Activated CD4-positive, alpha-beta T cell treated with anti-CD3 and anti-CD28 coated beads, Interleukin-2, amount 50 U/mL, for 48 hours (primary cell): ENCODE data around the gene EPHB6.

Source experiments
- DNase-seq, 2 experiments: peaks; one replicate each; pipeline ENCODE4 v3.0.0-alpha.2; 2020

Gene EPHB6

GRCh38 chr7:142898377-142899170 lies 43.7 kb downstream of the EPHB6 start:
- DNase-seq, result no peak

DNA sequence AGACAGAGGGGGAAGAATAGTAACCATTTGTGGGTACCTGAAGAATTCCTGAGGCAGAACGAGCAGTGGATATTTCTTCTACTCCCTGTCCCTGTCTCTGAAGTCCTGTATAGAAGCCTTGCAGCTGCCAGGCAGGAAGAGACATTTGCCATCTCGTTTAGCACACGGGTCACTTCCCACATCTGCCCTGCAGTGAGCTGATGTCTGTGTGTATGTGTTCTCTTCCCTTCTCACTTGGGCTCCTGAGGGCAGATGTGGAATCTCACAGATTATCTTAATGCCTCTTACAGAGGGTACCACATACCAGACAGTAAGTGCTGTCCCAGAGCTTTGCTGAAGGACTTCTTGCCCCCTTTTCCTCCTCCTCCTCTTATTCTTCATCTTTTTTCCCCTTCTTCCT lies 44.8 kb downstream of the EPHB6 start:
- DNase-seq, result no peak

DNA sequence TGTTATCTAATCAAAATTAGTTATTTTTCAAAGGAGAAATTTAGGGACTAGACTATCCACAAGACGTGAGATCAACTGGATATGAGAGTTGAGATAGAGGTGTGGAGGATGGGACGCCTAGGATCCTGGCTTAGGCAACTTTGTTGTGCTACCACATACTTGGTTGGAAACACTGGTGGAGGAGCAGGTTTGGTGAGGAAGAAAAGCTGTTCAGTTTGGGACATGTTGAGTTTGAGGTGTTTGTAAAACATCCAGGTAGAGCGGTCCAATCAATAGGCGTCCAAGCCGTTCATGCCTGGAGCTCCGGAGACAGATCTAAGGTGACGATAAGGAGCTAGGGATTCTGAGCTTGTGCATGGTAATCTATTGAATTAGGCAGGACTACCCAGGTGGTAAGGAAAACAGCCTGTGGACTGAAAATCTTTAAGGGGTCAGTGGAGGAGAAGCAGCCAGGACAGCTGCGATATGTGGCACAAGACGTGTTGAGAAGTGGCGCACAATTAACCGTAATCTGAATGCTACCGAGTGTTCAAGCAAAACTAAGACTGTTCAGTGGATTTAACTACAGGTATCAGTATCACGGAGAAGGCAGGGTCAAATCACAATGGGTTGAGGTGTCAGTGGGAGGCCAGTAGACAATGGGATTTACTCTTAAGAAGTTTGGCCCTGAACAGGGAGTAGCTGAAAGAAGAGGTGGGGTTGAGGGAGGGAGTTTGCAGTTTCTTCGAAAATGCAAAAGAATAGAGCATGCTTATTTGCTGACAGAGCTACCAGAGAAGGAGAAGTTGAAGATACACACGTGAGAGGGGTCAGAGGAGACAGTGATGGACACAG lies 46.8 kb downstream of the EPHB6 start:
- DNase-seq, result no peak

- DNase-seq, result no peak
Observed at GRCh38 chr7:142904128-142904527, 49.3 kb downstream of the EPHB6 start.

DNA sequence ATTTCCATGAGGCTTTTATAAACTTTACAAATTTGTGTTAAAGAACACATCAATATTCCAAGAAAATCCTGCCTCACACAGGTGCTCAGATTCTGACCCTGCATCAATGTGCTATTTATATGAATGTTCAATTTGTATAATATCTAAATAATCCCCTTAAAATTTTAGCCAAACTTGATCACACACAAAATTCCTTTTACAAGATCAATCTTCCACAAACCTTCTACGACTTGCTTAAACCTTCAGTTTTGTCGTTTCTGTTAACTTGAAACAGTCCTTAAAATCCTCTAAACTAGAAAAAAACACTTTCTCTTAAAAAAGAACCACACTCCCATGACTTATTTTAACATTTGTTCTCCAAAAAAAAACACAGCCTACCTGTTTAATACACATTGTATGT lies 50.9 kb downstream of the EPHB6 start:
- DNase-seq, result no peak

GRCh38 chr7:142906643-142907042 lies 51.8 kb downstream of the EPHB6 start:
- DNase-seq, result no peak

DNA sequence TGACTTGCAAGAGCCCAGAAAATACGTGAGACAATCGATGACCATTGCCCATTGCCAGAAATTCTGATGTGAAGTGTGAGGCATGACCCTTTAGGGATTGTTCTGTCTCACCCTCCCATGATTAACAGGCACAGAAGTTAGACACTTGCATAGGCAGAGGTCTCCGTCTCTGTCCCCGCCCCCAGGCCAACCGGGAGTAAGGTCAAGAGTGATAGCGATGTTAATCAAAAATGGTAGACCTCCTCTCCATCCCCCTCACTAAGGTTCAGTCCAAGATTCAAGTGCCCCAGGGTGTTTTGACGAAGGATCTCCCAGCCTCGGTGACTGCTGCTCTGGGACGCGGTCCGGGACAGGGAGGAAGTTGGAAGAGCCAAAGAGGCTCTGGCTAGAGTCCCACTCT lies 53.4 kb downstream of the EPHB6 start:
- no peak for DNase-seq

DNA sequence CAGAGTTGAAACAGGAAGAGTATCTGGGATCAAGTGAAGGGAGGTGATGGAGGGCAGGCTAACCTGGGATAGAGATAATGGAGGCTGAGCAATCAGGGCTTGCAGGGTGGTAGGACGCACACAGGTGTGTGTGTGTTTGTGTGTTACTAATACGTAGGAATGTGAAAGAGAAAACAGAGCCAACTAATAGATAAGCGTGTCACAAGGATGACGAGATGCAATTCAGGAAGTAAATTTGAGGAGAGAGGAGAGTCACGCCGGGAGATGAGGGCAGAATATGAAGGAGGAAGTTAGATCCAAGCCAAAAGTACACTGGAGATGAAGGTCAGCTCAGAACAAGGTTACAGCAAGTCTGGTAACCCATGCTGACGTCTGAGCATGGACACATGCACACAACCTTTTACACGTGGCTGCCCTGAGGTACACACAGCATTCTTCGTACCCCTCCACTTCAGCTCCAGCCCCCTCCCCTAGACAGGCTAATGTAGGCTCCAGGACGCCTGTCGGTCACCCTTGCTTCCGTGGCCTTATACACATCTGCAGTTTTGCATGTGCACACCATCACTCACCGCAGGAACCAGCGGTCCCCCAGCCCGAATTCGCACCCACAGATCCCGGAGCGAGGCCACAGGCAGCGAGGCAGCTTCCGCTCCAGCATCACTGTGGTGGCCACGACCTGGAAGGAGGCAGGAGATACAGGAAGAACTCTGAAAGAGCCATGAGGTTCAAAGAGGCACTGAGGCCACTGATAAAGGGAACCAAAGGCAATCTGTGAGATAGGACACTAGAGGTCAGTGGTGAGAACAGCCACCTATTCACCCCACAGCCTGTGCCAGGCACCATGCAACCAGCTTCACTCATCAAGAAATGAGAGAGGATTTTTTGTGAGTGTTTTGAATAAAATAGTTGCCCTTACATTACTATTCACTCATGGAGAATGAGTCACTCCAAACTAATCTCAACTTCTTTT lies 54.3 kb downstream of the EPHB6 start:
- no peak for DNase-seq

- no peak for DNase-seq
Observed at GRCh38 chr7:142910031-142910433, 55.2 kb downstream of the EPHB6 start.

- DNase-seq, result no peak
Observed at GRCh38 chr7:142910481-142910880, 55.6 kb downstream of the EPHB6 start.

- no peak for DNase-seq
Observed at GRCh38 chr7:142913051-142913450, 58.2 kb downstream of the EPHB6 start.

DNA sequence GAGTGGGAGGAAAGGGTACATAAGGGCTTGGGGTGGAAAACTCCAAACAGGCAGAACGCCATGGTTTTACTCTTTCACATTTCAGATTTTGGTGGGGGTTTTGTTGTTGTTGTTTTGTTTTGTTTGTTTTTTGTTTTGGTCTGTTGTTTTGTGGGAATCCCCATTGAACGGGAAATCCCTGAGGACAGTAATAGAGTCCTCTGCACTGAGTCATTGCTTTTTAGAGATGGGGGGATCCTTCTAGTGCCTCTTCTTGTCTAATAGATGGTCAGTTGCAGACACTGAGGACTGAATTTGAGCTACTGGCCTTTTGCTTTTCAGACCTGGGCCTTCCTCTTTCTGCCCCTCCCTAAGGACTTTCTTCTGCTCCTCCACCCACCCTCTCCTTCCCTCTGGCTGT lies 58.7 kb downstream of the EPHB6 start:
- no peak for DNase-seq

DNA sequence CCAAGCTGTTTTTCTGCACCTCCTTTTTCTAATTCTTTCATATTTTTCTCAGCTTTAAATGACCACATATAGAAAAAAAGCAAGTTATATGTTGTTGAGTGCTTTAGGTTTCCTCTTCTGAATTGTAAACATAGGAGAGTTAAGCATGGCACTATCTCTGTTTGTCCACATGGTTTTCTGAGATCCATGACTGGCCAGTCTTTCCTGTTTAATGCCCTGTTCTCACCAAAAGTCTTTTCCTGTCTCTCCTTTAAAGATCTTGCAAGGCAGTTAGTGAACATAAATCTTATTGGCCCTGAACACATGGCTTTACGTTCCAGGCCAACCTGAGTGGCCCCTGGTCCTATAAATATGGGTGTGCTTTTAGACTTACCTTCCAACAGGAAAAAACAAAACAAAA lies 59.2 kb downstream of the EPHB6 start:
- DNase-seq, result no peak

- no peak for DNase-seq
Observed at GRCh38 chr7:142915315-142915714, 60.4 kb downstream of the EPHB6 start.

DNA sequence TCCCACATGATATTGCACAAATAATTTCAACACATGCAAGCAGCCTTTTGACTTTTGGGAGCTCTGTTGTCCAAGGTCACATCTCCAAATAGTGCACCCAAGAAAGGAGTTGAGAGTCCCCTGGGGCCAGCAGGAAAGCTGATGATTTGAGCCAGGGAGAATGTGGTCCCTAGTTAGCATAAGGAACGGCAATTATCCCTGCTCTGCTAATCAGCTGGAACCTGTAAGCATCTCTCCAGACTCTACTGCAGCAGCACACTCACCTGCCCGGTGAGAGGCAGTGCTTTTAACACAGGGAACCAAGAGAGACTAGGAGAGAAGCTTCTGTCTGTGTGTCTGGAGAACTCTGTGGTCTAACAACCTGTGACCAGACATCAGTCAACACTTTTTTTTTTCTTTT lies 61.6 kb downstream of the EPHB6 start:
- no peak for DNase-seq

GRCh38 chr7:142917447-142917846 lies 62.6 kb downstream of the EPHB6 start:
- no peak for DNase-seq

GRCh38 chr7:142918901-142919300 lies 64.0 kb downstream of the EPHB6 start:
- no peak for DNase-seq

DNA sequence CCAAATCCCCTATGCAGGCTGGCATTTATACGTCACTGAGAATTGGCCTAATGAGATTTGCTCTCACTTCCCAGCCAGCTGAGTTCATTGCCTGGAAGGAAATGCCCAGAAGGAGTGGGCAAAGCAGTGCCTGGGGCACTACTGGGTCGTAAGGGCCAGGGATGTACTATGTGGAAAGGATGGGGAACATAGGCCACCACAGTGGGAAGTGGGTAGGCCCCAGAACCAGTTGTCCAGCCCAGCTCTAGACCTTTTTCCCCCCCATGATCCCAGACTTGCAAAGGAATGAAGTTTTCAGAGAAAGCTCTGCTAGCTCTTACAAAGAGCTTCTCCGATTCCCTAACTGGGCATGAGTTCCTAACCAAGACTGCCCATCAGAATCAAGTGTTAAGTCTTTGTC lies 64.8 kb downstream of the EPHB6 start:
- DNase-seq, result no peak
